Astrocyte (in vitro differentiated cells and primary cell): ENCODE measurements around the gene FAM13A.

Experiments
- EZH2 ChIP-seq: IDR thresholded peaks from 2 replicates; pipeline ENCODE4 v1.6.1; 2012; ENCODE audit warnings: mild to moderate bottlenecking, low read length, inconsistent platforms; ENCODE audit not compliant: insufficient read depth
- TF ChIP-seq, protein P1 (sequence below): IDR thresholded peaks from 2 replicates; pipeline ENCODE4 v1.5.1; 2011; ENCODE audit warnings: low read depth, mild to moderate bottlenecking, inconsistent platforms, low read length, moderate library complexity; ENCODE audit not compliant: insufficient read depth

DNA sequence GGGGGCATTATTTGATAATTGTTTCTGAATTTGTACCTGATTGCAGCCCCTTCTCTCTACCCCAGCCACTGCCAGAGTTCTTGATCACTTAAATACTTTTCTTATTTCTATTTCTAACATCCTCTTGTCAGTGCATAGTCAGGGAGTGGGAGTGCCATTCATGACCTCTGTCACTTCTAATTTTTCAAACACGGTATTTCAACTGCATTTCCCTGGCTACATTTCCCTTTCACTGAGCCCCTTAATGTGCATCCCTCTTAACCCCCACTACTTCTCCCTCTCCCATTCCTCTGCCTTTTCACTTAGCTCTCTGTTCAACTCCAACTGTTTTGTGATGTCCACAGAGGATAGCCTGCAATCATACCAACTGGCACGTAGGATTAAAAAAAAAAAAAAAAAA lies 231.1 kb downstream of the FAM13A start:
- TF ChIP-seq, protein P1, sequence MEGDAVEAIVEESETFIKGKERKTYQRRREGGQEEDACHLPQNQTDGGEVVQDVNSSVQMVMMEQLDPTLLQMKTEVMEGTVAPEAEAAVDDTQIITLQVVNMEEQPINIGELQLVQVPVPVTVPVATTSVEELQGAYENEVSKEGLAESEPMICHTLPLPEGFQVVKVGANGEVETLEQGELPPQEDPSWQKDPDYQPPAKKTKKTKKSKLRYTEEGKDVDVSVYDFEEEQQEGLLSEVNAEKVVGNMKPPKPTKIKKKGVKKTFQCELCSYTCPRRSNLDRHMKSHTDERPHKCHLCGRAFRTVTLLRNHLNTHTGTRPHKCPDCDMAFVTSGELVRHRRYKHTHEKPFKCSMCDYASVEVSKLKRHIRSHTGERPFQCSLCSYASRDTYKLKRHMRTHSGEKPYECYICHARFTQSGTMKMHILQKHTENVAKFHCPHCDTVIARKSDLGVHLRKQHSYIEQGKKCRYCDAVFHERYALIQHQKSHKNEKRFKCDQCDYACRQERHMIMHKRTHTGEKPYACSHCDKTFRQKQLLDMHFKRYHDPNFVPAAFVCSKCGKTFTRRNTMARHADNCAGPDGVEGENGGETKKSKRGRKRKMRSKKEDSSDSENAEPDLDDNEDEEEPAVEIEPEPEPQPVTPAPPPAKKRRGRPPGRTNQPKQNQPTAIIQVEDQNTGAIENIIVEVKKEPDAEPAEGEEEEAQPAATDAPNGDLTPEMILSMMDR = no peak
- TF ChIP-seq EZH2 = no peak
